ENCODE measurements around the gene PDIA6. TPM values are rescaled to one million over a fixed set of nuclear protein-coding genes. Genes with fewer than 3 reads are reported as not detected.

The PDIA6 gene
- total RNA-seq, 1 experiment from 2014 or later = 271 TPM

GRCh38 chr2:10830641-10831399 lies 18.2 kb upstream of the PDIA6 start:
- H3K27ac ChIP-seq (ENCODE audit: low read length) = no peak overlapping the region
- H3K9me3 ChIP-seq (ENCODE audit: control insufficient read depth, insufficient read depth, low read depth, low read length) = no peaks in the 10 kb centered on the region
- BruUV-seq (replicated peaks) = no TSS peak
- TF ChIP-seq SIN3A (IDR thresholded peaks at IDR 0.05; ENCODE audit: borderline replicate concordance, insufficient read depth, low read depth, low read length) (no peak), POLR2AphosphoS5 (IDR thresholded peaks at IDR 0.05; ENCODE audit: low read depth, low read length) (no peak), REST (IDR thresholded peaks at IDR 0.05; ENCODE audit: insufficient read depth in 1 of 2, low read depth in 2 of 2, low read length in 1 of 2) (no peak), TCF7L2 (IDR thresholded peaks at IDR 0.05; ENCODE audit: low read depth, low read length) (no peak), CTCF (IDR thresholded peaks at IDR 0.05) (no peak)
- H3K4me1 ChIP-seq (ENCODE audit: control insufficient read depth, insufficient read depth, low read length) = no peaks in the 10 kb centered on the region; the same call in 1 of the 2 replicates
- intact Hi-C loops (cut with micrococcal nuclease; ENCODE audit: unreplicated experiment) (loop anchor here (5.0 kb wide), 1 partner anchor 71 kb away; no protein-coding TSS in a partner anchor), in situ Hi-C loops (cut with HindIII; ENCODE audit: low pct_unique_long_range_greater_than_20kb, low sequenced_read_pairs) (no loop called here)
- peaks cover 1% of the 10 kb centered on the region; the same call in 1 of the 2 replicates for H3K27me3 ChIP-seq (ENCODE audit: control insufficient read depth, insufficient read depth, low read length)
- ATAC-seq (no peak), DNase-seq (ENCODE audit: low read depth, low spot score) (no peak)
- H3K36me3 ChIP-seq (ENCODE audit: control insufficient read depth, insufficient read depth, low read length) = no peaks in the 10 kb centered on the region
- ChIA-PET POLR2A (no interaction called here), CTCF (no interaction called here)
- no peak overlapping the region for H3K4me3 ChIP-seq (ENCODE audit: low read depth in 2 of 2, low read length in 2 of 2)

GRCh38 chr2:10830203-10830602 lies 17.6 kb upstream of the PDIA6 start:
- ChIA-PET CTCF (interaction anchor here (1.0 kb wide), 1 partner anchor 71 kb away, joined by 5 read pairs; no protein-coding TSS in a partner anchor), POLR2A (no interaction called here)
- Histone ChIP-seq H3K4me3 (ENCODE audit: low read depth in 2 of 2, low read length in 2 of 2) (no peak overlapping the region), H3K4me1 (ENCODE audit: control insufficient read depth, insufficient read depth, low read length) (no peaks in the 10 kb centered on the region; the same call in 1 of the 2 replicates), H3K27ac (ENCODE audit: low read length) (no peak overlapping the region), H3K36me3 (ENCODE audit: control insufficient read depth, insufficient read depth, low read length) (no peaks in the 10 kb centered on the region), H3K27me3 (ENCODE audit: control insufficient read depth, insufficient read depth, low read length) (peaks cover 4% of the 10 kb centered on the region; the same call in 1 of the 2 replicates), H3K9me3 (ENCODE audit: control insufficient read depth, insufficient read depth, low read depth, low read length) (no peaks in the 10 kb centered on the region)
- ATAC-seq (no peak), DNase-seq (ENCODE audit: low read depth, low spot score) (no peak)
- intact Hi-C loops (cut with micrococcal nuclease; ENCODE audit: unreplicated experiment) (loop anchor here (5.0 kb wide), 1 partner anchor 72 kb away; no protein-coding TSS in a partner anchor), in situ Hi-C loops (cut with HindIII; ENCODE audit: low pct_unique_long_range_greater_than_20kb, low sequenced_read_pairs) (no loop called here)
- no peak for TF ChIP-seq TCF7L2 (IDR thresholded peaks at IDR 0.05; ENCODE audit: low read depth, low read length)
- no peak for TF ChIP-seq SIN3A (IDR thresholded peaks at IDR 0.05; ENCODE audit: borderline replicate concordance, insufficient read depth, low read depth, low read length)
- no peak for TF ChIP-seq POLR2AphosphoS5 (IDR thresholded peaks at IDR 0.05; ENCODE audit: low read depth, low read length)
- TF ChIP-seq CTCF (IDR thresholded peaks at IDR 0.05) = no peak
- no peak for TF ChIP-seq REST (IDR thresholded peaks at IDR 0.05; ENCODE audit: insufficient read depth in 1 of 2, low read depth in 2 of 2, low read length in 1 of 2)
- BruUV-seq (replicated peaks) = no TSS peak
